Middle frontal gyrus (tissue), 1 donor: Measurements from ENCODE around the gene FAM227B.
"Not testable (repeated sequence)": the region's sequence is repeated elsewhere in the genome, so short reads cannot be mapped to it uniquely, and the experiment has no call there.

Experiments
- DNase-seq: peaks from one replicate; pipeline ENCODE4 v3.0.0-alpha.2; 2015; ENCODE audit warnings: low spot score; ENCODE audit errors: extremely low spot score

FAM227B gene

DNA sequence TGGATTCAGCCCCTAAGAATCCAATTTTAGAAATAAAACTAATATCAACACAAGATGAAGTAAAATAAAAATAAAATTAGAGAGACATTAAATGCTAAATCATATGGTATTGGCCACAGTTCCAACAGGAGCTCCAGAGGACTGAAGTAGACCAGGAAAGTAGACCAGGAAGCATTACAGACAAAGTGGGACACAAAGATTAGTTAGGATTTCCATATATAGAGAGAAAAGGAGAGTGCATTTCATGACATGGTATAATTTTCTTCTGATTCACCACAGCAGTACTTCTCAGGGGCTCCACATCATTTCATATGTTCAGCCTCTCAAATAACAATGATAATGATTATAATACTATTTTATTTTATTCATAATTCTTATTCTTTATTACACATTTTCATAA, 179.3 kb downstream of the FAM227B start:
- no peak for DNase-seq

DNA sequence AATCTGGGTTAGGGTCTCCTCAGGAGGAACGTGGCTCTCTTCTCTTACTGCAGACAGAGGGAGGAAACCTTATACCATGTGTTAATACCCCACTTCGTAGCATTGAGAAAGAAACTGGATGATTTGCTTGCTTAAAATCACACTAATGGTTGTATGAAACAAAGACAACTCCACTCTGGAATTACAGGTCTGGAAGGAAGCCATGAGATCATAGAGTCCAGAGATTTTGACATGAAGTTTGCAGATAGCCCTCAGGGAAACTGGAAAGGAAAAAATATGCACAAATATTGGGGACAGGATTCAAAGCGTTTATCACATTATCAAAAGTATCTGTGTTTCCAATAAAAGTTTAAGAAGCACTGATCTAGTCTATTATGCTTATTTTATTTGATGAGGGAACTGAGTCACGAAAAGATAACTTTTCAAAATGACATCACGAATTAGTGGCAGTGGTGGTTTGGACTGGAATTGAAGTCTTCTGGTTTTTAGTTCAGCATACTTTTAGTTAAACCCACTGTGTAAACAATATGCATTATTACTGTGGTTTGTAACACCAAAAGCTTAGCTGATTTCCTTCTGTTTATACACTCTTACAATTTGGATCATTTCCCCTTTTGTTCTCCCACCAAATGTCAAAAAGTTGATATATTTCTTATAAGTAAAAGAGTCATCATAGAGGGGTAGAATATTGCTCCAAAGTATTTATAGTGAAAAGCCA, 180.8 kb downstream of the FAM227B start:
- DNase-seq, result no peak

DNA sequence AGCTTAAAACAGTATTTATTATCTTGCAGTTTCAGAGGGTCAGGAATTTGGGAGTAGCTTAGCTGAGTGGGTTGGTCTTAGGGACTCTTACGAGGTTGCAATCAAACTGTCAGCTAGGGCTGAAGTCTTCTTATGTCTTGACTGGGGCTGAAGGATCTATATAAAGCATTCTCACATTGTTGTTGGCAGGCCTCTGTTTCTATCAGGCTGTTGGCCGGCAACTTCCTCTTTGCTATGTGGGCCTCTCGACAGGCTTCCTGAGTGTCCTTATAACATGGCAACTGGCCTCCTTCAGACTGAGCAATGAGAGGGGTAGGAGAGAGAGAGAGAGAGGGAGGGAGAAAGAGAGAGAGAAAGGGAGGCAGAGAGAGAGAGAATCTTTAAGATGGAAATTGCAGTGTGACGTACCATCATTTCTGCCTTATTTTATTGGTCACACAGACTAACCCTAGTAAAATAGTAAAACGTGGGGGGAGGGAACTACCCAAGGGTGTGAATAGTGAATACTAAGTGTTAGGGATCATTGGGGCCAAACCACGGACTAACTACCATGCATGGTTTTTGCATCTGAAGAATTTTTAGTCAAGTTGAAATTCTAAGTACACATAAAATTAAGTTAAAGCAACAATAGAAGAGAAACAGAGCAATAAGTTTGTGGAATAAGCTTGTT, 181.5 kb downstream of the FAM227B start:
- DNase-seq, result no peak

DNA sequence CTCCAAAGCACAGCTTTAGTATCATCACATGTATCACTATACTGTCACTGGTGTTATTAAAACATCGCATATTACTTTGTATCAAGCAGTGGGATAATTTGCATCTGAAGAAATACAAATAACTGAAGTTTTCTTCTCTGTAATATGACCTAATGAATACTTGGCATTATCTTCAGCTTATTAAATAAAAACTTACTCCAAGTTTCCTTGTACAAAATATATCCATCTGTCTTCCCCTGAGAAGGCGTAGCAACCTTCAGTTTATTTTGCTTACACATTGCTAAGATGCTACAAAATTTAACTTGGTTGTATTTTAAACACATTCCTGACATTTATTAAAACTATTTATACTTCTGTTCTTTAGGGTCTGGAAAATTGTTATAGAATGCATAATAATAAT, 183.9 kb downstream of the FAM227B start:
- no peak for DNase-seq

DNA sequence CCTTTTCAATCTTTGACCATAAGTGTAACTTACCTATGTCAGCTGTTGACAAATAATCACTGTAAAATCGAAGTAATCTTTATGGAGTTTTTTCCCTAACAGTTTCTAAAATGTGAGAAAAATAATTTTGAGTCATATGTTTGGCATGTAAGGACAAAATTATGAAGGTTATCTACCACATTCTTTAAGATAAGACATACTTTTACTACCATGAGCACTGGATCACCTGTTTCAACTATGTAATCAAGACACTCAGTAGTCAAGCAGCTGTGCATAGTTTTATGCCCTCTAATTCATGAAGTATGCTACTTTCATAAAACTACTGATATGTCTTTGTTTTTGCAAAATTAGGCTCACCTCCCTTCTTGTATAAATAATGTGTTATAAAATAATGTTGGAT, 185.4 kb downstream of the FAM227B start:
- no peak for DNase-seq

DNA sequence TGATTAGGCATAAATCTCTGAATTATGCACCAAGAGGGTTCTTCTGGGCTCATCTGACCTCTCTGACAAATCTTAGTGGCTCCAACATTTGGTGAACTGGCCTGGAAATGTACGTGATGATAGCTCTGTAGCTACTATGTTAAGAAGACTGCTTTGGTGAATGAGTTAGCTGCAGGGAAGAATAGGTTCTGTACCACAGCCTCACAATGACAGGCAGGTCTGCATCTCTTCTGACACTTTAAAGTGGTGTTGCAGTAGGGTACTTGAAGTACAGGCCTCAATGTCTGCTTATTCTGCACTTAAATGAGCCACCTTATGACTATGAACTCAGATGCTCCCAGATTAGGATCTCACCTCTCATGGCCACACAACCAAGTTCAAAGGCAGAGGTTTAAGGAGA, 190.6 kb downstream of the FAM227B start:
- no peak for DNase-seq

DNA sequence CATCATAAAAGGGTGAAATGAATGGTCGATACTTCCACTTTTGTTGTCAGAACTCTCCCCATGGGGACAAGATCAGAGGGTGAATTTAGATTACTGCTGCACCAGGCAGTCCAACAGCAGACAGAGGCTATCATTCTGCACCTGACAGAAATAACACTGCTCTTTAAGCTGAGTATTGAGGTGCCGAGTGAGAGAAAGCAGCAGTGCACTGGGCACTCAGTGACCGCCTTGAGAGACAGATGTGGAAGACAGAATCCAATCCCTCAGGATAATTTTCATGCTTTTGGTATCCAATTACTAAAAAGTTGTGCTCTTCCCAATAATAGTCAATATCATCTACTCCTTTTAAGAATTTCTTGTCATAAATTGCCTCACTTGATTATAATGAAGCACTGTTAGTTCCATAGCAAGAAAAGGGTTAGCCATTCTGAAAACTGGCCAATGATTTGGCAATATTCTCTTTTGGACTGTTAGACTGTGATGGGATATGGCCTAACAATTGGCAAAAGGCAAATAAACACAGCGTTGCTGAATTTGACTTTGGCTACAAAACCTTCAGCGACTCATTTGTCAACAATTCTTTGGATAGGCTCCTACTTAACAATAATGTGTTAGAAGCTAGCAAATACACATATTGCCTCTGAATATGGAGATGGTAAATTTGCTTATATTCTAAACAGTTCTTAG, 192.1 kb downstream of the FAM227B start:
- no peak for DNase-seq

DNA sequence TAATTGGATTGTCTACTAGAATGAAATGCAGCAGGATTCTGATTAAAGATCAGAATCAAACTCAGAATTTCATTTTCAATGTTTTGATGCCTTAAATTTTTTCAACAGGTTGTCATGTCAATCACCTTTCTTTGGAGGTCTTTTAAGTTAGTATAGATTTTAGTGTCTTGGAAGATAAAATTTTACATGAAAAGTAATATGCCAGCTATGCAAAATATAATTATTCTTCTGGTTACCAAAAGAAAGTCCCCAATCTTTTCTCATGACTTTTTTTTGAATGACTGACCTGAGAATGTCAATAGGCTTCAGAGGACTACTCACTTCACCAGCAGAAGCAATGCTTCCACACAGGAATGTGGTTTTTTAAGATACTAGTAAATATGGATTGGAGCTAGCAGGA, 193.2 kb downstream of the FAM227B start:
- DNase-seq, result no peak

DNA sequence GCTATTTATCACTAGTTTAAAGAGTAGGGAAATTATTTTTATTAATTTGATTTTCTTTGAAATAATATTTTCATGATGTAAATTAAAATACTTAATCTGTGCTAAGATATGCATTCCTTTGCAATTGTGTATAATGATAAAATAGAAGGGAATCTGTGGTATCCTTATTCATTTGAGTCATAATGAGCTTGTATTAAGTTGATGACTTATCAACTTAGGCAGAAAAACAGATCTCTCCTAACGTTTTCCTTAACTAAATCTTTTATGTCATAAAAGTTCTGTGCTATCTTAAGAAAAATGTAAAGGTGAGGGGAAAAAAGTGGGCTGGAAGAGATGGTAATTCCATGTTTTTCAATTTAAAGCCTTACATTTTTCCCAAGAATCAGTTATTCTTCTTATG, 195.7 kb downstream of the FAM227B start:
- DNase-seq, result no peak

DNA sequence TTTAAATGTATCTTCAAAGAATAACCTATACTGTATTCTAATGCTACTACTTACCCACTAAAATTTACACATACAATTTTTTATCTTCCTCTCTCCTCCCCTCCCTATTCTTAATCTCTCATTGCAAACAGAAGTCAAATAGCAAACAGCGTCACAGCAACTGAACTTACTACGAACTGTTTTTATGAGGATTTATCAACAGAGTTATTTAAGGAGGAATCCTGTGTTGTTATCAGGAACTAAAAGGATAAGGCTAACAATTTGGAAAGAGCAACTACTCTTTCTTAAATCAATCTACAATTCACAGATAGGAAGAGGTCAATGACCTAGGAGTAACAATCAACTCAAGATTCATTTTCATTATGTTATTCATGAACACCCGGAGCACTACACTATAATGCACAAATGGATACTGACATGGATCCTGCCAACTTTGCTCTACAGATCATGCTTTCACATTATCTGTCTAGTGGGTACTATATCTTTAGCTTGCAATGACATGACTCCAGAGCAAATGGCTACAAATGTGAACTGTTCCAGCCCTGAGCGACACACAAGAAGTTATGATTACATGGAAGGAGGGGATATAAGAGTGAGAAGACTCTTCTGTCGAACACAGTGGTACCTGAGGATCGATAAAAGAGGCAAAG, 196.6 kb downstream of the FAM227B start:
- DNase-seq, result no peak

DNA sequence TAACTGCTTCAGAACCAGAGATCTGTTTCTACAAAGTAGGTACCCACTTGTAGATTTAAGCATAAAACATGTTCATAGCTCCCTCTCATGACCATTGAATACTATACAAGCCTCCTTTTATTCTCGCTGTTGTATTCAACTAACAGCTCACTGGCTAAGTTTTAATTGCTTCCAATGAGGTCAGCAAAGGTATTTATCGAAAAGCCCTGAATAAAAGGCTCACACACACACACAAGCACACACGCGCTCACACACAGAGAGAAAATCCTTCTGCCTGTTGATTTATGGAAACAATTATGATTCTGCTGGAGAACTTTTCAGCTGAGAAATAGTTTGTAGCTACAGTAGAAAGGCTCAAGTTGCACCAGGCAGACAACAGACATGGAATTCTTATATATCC, 197.6 kb downstream of the FAM227B start, which contains the start of gene FGF7:
TSS of gene FGF7 (plus strand) at position 222 of the 400 bp plus-strand sequence. CDS start 1,056 bp downstream, outside the sequence.
- no peak for DNase-seq

DNA sequence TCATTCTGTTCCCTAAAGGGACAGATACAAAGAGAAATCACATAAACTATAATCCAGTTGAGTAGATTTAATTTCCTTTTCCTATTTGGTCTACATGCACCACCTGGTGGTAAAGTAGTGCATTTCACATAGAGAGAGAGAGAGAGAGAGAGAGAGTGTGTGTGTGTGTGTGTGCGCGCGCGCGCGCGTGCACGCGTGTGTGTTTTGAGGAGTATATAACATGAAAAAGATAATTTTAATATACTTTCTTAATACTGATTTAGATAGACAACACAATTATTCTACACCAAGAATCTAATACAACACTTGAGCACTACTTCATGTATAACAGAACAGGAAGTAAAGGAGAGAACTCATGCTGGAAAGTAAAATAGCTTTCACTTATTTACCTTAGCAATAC, 198.6 kb downstream of the FAM227B start:
- DNase-seq, result no peak

DNA sequence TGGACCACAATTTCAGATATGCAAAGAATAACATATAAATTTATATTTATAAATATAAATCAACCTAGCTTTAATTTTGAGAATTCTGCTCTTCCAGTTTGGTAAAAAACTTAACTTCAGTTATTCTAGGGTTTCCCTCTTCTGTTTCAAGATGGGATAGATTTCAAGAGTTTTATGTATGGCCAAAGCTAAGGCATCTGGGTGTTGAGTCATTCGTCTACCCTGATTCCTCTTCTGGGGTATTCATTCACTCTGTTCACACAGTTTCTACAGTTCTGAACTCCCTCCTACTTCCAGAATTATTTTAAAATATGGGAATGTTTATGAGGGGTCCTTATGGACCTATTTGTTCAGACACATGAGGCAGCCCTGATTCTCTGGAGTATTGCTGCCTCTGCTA, 201.8 kb downstream of the FAM227B start:
- DNase-seq, result no peak

DNA sequence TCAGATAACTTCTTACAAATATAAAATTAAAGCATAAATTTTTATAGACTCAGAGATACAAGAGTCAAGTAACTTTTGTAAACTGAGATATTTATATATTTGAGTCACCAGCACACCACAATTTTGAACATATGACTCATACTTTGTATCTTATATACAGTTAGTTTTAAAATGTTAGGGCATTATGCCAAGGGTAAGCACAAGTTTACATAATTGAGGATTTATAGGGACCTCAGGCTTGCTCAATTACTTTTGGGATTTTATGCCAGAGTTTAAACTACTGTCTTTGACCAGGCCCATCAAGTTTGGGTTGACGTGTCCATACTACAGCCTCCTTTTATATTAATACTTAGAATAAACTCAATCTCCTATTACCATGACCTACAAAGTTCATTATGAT, 205.0 kb downstream of the FAM227B start:
- DNase-seq, result no peak

DNA sequence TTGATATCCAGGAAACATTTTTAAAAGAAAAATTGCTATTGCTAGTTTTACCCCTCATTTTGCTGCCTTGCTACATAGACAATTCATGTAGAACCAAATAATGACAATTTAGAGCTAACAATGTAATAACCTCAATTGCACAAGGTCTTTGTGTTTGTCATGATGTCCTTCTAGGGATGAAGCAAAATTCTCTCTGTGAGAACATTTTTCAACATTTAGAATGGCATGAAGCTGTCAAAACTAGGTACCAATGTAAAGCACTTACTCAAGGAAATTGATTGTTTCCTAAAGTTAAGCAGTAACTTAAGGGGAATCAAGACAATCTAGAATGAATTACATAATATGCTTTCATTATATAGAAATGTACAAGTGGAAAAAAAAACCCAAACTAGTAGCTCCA, 205.5 kb downstream of the FAM227B start:
- DNase-seq, result no peak

DNA sequence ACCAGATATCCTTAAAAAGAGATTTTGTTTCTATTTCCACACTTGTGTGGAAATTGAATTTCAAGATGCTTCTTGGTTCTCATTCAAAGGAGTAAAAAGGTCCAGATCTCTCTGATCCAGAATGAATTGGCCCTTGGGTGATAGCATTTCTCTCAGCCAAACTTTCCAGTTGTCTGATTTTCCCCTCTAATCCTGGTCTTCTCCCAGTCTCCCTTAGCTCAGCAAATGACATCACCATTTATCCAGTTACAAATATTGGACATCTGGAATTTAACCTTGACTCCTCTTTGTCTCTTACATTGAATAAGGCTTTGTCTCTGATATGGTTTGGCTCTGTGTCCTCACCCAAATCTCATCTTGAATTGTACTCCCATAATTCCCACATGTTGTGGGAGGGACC, 207.8 kb downstream of the FAM227B start:
- DNase-seq, result no peak

DNA sequence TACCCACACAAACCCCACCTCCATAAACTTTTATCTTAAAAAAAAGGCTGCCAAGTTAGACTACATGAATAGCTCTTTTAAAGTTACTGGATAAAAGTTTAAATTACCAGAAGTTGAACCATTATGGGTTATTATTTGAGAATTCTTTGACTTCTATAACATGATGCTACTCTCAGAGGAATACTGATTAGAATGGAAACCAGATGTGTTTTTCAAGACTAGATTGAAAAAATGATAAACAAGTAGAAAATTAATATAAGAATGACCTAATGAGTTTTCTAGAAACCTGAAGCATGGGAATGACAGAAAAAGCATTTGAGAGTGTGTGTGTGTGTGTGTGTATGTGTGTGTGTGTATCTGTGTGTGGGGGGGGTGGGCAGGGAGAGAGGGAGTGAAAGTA, 210.0 kb downstream of the FAM227B start:
- DNase-seq, result no peak

DNA sequence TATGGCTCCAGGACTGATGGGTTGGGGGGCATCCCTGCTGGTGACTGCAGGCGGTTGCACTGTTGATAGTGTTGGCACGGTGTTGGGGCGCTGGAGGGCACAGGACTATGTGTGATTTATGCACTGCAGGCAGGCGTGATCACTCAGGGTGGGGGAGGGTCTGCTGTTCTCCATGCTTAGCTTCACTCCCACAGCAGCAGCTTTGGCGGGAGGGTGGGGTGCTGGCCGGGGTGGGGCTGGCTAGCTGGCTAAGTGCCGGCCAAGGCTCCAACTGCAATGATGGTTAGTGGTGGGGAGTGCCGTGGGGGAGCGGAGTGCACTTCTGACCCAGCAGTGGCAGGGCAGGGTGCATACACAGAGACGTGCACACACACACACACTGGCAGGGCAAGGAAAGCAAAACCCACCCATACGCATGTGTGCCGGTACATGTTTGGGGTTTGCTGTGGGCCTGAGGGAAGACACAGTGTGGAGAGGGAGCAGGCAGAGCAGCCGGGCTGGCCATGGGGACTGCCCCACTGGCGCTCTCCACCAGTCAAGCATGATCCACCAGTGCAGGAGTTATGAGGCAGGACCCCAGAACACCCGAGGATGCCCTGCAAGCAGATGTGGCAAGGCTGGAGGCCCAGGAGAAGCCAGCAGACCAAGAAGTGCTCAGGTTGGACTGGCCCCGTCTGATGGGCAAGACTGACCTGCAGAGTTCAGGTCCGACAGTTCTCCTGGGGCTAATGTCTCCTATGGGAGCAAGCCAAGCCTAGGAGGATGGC, 214.1 kb downstream of the FAM227B start:
- DNase-seq, result no peak

DNA sequence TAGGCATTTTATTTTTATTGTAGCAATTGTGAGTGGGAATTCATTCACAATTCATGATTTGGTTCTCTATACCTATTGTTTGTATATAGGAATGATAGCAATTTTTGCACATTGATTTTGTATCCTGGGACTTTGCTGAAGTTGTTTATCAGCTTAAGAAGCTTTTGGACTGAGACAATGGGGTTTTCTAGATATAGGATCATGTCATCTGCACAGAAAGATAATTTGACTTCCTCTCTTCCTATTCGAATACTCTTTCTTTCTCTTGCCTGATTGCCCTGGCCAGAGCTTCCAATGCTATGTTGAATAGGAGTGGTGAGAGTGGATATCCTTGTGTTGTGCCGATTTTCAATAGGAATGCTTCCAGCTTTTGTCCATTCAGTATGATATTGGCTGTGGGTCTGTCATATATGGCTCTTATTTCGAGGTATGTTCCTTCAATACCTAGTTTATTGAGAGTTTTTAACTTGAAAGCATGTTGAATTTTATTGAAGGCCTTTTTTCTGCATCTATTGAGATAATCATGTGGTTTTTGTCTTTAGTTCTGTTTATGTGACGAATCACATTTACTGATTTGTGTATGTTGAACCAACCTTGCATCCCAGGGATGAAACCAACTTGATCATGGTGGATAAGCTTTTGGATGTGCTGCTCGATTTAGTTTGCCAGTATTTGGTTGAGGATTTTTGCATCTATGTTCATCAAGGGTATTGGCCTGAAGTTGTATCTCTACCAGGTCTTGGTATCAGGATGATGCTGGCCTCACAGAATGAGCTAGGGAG, 217.9 kb downstream of the FAM227B start:
- not testable (repeated sequence) for DNase-seq

DNA sequence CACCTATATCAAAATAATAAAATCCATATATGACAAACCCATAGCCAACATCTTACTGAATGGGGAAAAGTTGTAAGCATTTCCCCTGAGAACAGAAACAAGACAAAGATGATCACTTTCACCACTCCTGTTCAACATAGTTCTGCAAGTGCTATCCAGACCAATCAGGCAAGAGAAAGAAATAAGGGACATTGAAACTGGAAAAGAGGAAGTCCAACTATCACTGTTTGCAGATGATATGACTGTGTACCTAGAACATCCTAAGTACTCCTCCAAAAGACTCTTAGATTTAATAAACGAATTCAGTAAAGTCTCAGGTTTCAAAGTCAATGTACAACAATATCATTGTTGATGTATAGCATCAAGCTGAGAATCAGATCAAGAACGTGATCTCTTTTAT, 233.1 kb downstream of the FAM227B start:
- no peak for DNase-seq
